ENCODE results near the gene ZCCHC17.
"Not testable (repeated sequence)": the region's sequence is repeated elsewhere in the genome, so short reads cannot be mapped to it uniquely, and the experiment has no call there.

- TF ChIP-seq SUZ12 (IDR thresholded peaks at IDR 0.05); TARDBP (IDR thresholded peaks at IDR 0.05); ELF4 (IDR thresholded peaks at IDR 0.05); FOXM1 (IDR thresholded peaks at IDR 0.05; ENCODE audit: borderline replicate concordance): not testable (repeated sequence)
Measured at GRCh38 chr1:31287791-31288190, 9.0 kb upstream of the ZCCHC17 start.

Measured in HEK293T (cell line).